Peyer's patch (tissue), 4 donors: ENCODE data around the gene VASN. TPM values are rescaled to one million over a fixed set of nuclear protein-coding genes. Genes with fewer than 3 reads are reported as not detected.

Experiments
- DNase-seq, 3 donors: peaks; one replicate each; pipeline ENCODE4 v3.0.0-alpha.2; 2017 to 2019
- H3K27ac ChIP-seq, 4 donors: fragments of 200-600 bp; sonication (generic); one replicate each; pipeline ENCODE4 v1.5.1; 2016 to 2019
- H3K27me3 ChIP-seq, 2 donors: fragments of 200-600 bp; sonication (generic); one replicate each; pipeline ENCODE4 v1.5.1; 2019
- H3K36me3 ChIP-seq, 3 donors: fragments of 200-600 bp; sonication (generic); one replicate each; pipeline ENCODE4 v1.5.1; 2016 to 2019
- H3K4me1 ChIP-seq, 4 donors: fragments of 200-600 bp; sonication (generic); one replicate each; pipeline ENCODE4 v1.5.1; 2016 to 2019
- H3K4me3 ChIP-seq, 4 donors: fragments of 200-600 bp; sonication (generic); 1 replicate in 3 of 4; 2 replicates in 1 of 4; pipeline ENCODE4 v1.5.1; 2016 to 2019; ENCODE audit warnings: mild to moderate bottlenecking in 1 of 4
- H3K9me3 ChIP-seq, 4 donors: fragments of 200-600 bp; sonication (generic); one replicate each; pipeline ENCODE4 v1.5.1; 2016 to 2019; ENCODE audit warnings: mild to moderate bottlenecking in 1 of 4
- CTCF ChIP-seq, 6 experiments: fragments of 450-650 bp in 4 of 6; fragments of 200-600 bp in 2 of 6; sonication (generic) in 1 of 6; IDR thresholded peaks; one replicate each; pipeline ENCODE4 v1.5.1; 2017 to 2019; ENCODE audit warnings: antibody characterized with exemption in 6 of 6, mild to moderate bottlenecking in 3 of 6, moderate library complexity in 1 of 6
- POLR2A ChIP-seq, 2 donors: fragments of 450-650 bp; IDR thresholded peaks; one replicate each; pipeline ENCODE4 v1.5.1; 2017; ENCODE audit warnings: antibody characterized with exemption in 2 of 2, mild to moderate bottlenecking in 2 of 2, moderate library complexity in 2 of 2
- total RNA-seq, 4 donors: library from RNA; depleted of rRNA; stranded (reverse); fragments of >200 nt; gene quantifications; one replicate each; pipeline ENCODE4 v1.1.0, GENCODE V29; 2016

The VASN gene
- total RNA-seq, 4 donors from 2014 or later, result 2.1 to 18.2 (median 8.4) TPM

- Histone ChIP-seq H3K36me3 (peaks cover 0 to 81% (median 0%) of the 10 kb centered on the region in 3 donors), H3K27ac (no peak overlapping the region), H3K9me3 (no peaks in the 10 kb centered on the region), H3K4me3 (no peak overlapping the region), H3K27me3 (no peaks in the 10 kb centered on the region), H3K4me1 (peaks cover 0 to 18% (median 0%) of the 10 kb centered on the region in 4 donors)
- DNase-seq, result no peak
- TF ChIP-seq POLR2A (IDR thresholded peaks at IDR 0.05), result no peak
- no peak for TF ChIP-seq CTCF (IDR thresholded peaks at IDR 0.05)
Observed at GRCh38 chr16:4407543-4408322, 36.1 kb downstream of the VASN start.

GRCh38 chr16:4408323-4408690, 36.7 kb downstream of the VASN start:
- no peak for DNase-seq
- H3K9me3 ChIP-seq, result no peaks in the 10 kb centered on the region
- peaks cover 0 to 18% (median 0%) of the 10 kb centered on the region in 4 donors for H3K4me1 ChIP-seq
- H3K27ac ChIP-seq, result no peak overlapping the region
- no peaks in the 10 kb centered on the region for H3K27me3 ChIP-seq
- no peak for TF ChIP-seq CTCF (IDR thresholded peaks at IDR 0.05)
- no peak for TF ChIP-seq POLR2A (IDR thresholded peaks at IDR 0.05)
- H3K36me3 ChIP-seq, result peaks cover 0 to 80% (median 0%) of the 10 kb centered on the region in 3 donors
- no peak overlapping the region for H3K4me3 ChIP-seq

- Histone ChIP-seq H3K4me3 (no peak overlapping the region), H3K27me3 (no peaks in the 10 kb centered on the region), H3K9me3 (no peaks in the 10 kb centered on the region), H3K27ac (no peak overlapping the region), H3K36me3 (peaks cover 0 to 71% (median 0%) of the 10 kb centered on the region in 3 donors), H3K4me1 (peaks cover 0 to 19% (median 0%) of the 10 kb centered on the region in 4 donors)
- DNase-seq, result no peak
- TF ChIP-seq POLR2A (IDR thresholded peaks at IDR 0.05) (no peak), CTCF (IDR thresholded peaks at IDR 0.05) (no peak)
Observed at GRCh38 chr16:4409081-4409932, 37.7 kb downstream of the VASN start.

GRCh38 chr16:4410335-4411075, 38.9 kb downstream of the VASN start:
- Histone ChIP-seq H3K27me3 (no peaks in the 10 kb centered on the region), H3K4me3 (no peak overlapping the region), H3K9me3 (no peaks in the 10 kb centered on the region), H3K36me3 (peaks cover 0 to 59% (median 0%) of the 10 kb centered on the region in 3 donors), H3K27ac (peak overlapping the region in 3 of 4 donors; percentile 4 to 73 (median 37)), H3K4me1 (peaks cover 0 to 29% (median 7%) of the 10 kb centered on the region in 4 donors)
- TF ChIP-seq POLR2A (IDR thresholded peaks at IDR 0.05) (no peak), CTCF (IDR thresholded peaks at IDR 0.05) (no peak)
- DNase-seq, result peak in 2 of 3 donors; percentile 30 to 73

- Histone ChIP-seq H3K36me3 (peaks cover 0 to 48% (median 0%) of the 10 kb centered on the region in 3 donors), H3K4me3 (no peak overlapping the region), H3K27ac (peak overlapping the region in 2 of 4 donors; percentile 52 to 73), H3K9me3 (no peaks in the 10 kb centered on the region), H3K4me1 (peaks cover 0 to 29% (median 7%) of the 10 kb centered on the region in 4 donors), H3K27me3 (no peaks in the 10 kb centered on the region)
- no peak for DNase-seq
- no peak for TF ChIP-seq POLR2A (IDR thresholded peaks at IDR 0.05)
Observed at GRCh38 chr16:4411684-4412083, 40.0 kb downstream of the VASN start.
